Skin epidermis (tissue), 12 donors: Measurements from ENCODE around the gene PAPOLA.

Experiments
- H3K27ac ChIP-seq, 21 experiments: fragments of 200-600 bp; sonication (generic) in 11 of 21; one replicate each; pipeline ENCODE4 v1.5.0; 2020; ENCODE audit warnings: mild to moderate bottlenecking in 3 of 21, inconsistent platforms in 2 of 21, moderate library complexity in 2 of 21
- H3K4me3 ChIP-seq, 7 experiments: fragments of 200-600 bp; sonication (generic) in 2 of 7; one replicate each; pipeline ENCODE4 v1.5.0; 2020; ENCODE audit warnings: inconsistent platforms in 2 of 7, mild to moderate bottlenecking in 2 of 7, moderate library complexity in 1 of 7

The PAPOLA gene

GRCh38 chr14:96554315-96554910 lies 52.2 kb downstream of the PAPOLA start:
- H3K27ac ChIP-seq, result no peak overlapping the region
- no peak overlapping the region for H3K4me3 ChIP-seq

- no peak overlapping the region for H3K27ac ChIP-seq
- H3K4me3 ChIP-seq, result no peak overlapping the region
Observed at GRCh38 chr14:96559571-96559970, 57.4 kb downstream of the PAPOLA start.

- no peak overlapping the region for H3K27ac ChIP-seq
- H3K4me3 ChIP-seq, result no peak overlapping the region
Observed at GRCh38 chr14:96564389-96564788, 62.2 kb downstream of the PAPOLA start.

- Histone ChIP-seq H3K4me3 (no peak overlapping the region), H3K27ac (no peak overlapping the region)
Observed at GRCh38 chr14:96565811-96566210, 63.6 kb downstream of the PAPOLA start.

GRCh38 chr14:96567289-96567899 lies 65.2 kb downstream of the PAPOLA start:
- Histone ChIP-seq H3K4me3 (no peak overlapping the region), H3K27ac (no peak overlapping the region)

GRCh38 chr14:96568621-96569020 lies 66.4 kb downstream of the PAPOLA start:
- H3K27ac ChIP-seq, result no peak overlapping the region

GRCh38 chr14:96571311-96571710 lies 69.1 kb downstream of the PAPOLA start:
- no peak overlapping the region for H3K4me3 ChIP-seq
- H3K27ac ChIP-seq, result no peak overlapping the region

More at GRCh38 chr14:96568621-96569020, 66.4 kb downstream of the PAPOLA start:
- no peak overlapping the region for H3K4me3 ChIP-seq

GRCh38 chr14:96573473-96574100 lies 71.4 kb downstream of the PAPOLA start:
- H3K27ac ChIP-seq, result peak overlapping the region in 1 of 21 experiments; percentile 20
- no peak overlapping the region for H3K4me3 ChIP-seq

GRCh38 chr14:96574171-96574632 lies 72.0 kb downstream of the PAPOLA start:
- Histone ChIP-seq H3K27ac (peak overlapping the region in 3 of 21 experiments; percentile 0 to 34 (median 20)), H3K4me3 (no peak overlapping the region)

- Histone ChIP-seq H3K4me3 (no peak overlapping the region), H3K27ac (peak overlapping the region in 3 of 21 experiments; percentile 0 to 34 (median 20))
Observed at GRCh38 chr14:96574633-96575632, 72.8 kb downstream of the PAPOLA start.

- Histone ChIP-seq H3K4me3 (no peak overlapping the region), H3K27ac (no peak overlapping the region)
Observed at GRCh38 chr14:96576359-96576758, 74.2 kb downstream of the PAPOLA start.

GRCh38 chr14:96576937-96577336 lies 74.8 kb downstream of the PAPOLA start:
- Histone ChIP-seq H3K4me3 (no peak overlapping the region), H3K27ac (no peak overlapping the region)

GRCh38 chr14:96578619-96579018 lies 76.4 kb downstream of the PAPOLA start:
- no peak overlapping the region for H3K4me3 ChIP-seq
- no peak overlapping the region for H3K27ac ChIP-seq

GRCh38 chr14:96579358-96579757 lies 77.2 kb downstream of the PAPOLA start:
- H3K27ac ChIP-seq, result no peak overlapping the region
- H3K4me3 ChIP-seq, result no peak overlapping the region

- no peak overlapping the region for H3K27ac ChIP-seq
- H3K4me3 ChIP-seq, result no peak overlapping the region
Observed at GRCh38 chr14:96579855-96580254, 77.7 kb downstream of the PAPOLA start.

- no peak overlapping the region for H3K27ac ChIP-seq
Observed at GRCh38 chr14:96580566-96580965, 78.4 kb downstream of the PAPOLA start.

GRCh38 chr14:96581026-96581425 lies 78.8 kb downstream of the PAPOLA start:
- Histone ChIP-seq H3K27ac (no peak overlapping the region), H3K4me3 (no peak overlapping the region)

More at GRCh38 chr14:96580566-96580965, 78.4 kb downstream of the PAPOLA start:
- no peak overlapping the region for H3K4me3 ChIP-seq

- Histone ChIP-seq H3K4me3 (no peak overlapping the region), H3K27ac (no peak overlapping the region)
Observed at GRCh38 chr14:96581902-96582301, 79.7 kb downstream of the PAPOLA start.

- no peak overlapping the region for H3K27ac ChIP-seq
- H3K4me3 ChIP-seq, result no peak overlapping the region
Observed at GRCh38 chr14:96582411-96582961, 80.3 kb downstream of the PAPOLA start.

- Histone ChIP-seq H3K27ac (no peak overlapping the region), H3K4me3 (no peak overlapping the region)
Observed at GRCh38 chr14:96582995-96583394, 80.8 kb downstream of the PAPOLA start.
